NCI-H748 treated with DMSO at 0.1 percent for 48 hours (cell line): Measurements from ENCODE around the gene WDR48.

Experiments
- DNase-seq: peaks from one replicate; lab custom pipeline; 2025; lab: John Stamatoyannopoulos, UW

Gene WDR48

GRCh38 chr3:39124876-39125840, 73.3 kb downstream of the WDR48 start:
- no peak for DNase-seq

- no peak for DNase-seq
Measured at GRCh38 chr3:39125841-39126500, 74.2 kb downstream of the WDR48 start.

- no peak for DNase-seq
Measured at GRCh38 chr3:39126532-39127071, 74.8 kb downstream of the WDR48 start.

- no peak for DNase-seq
Measured at GRCh38 chr3:39127269-39127907, 75.6 kb downstream of the WDR48 start.

- no peak for DNase-seq
Measured at GRCh38 chr3:39127908-39128304, 76.1 kb downstream of the WDR48 start.

- DNase-seq = no peak
Measured at GRCh38 chr3:39128951-39129350, 77.1 kb downstream of the WDR48 start.

GRCh38 chr3:39130026-39130425, 78.2 kb downstream of the WDR48 start:
- DNase-seq = no peak

- no peak for DNase-seq
Measured at GRCh38 chr3:39130693-39131265, 79.0 kb downstream of the WDR48 start.

- no peak for DNase-seq
Measured at GRCh38 chr3:39132096-39133092, 80.6 kb downstream of the WDR48 start.

GRCh38 chr3:39133093-39133490, 81.3 kb downstream of the WDR48 start:
- DNase-seq = no peak

GRCh38 chr3:39133822-39134221, 82.0 kb downstream of the WDR48 start:
- DNase-seq = no peak

- DNase-seq = no peak
Measured at GRCh38 chr3:39134305-39134704, 82.5 kb downstream of the WDR48 start.

GRCh38 chr3:39135170-39135805, 83.5 kb downstream of the WDR48 start:
- DNase-seq = no peak

- DNase-seq = no peak
Measured at GRCh38 chr3:39136533-39137434, 85.0 kb downstream of the WDR48 start.

GRCh38 chr3:39137435-39137936, 85.7 kb downstream of the WDR48 start:
- DNase-seq = no peak

- DNase-seq = no peak
Measured at GRCh38 chr3:39137991-39138803, 86.4 kb downstream of the WDR48 start.

GRCh38 chr3:39138804-39139415, 87.1 kb downstream of the WDR48 start:
- DNase-seq = no peak

- no peak for DNase-seq
Measured at GRCh38 chr3:39139442-39139841, 87.6 kb downstream of the WDR48 start.
